Measurements from ENCODE around the gene PAPPA2. TPM values are rescaled to one million over a fixed set of nuclear protein-coding genes. Genes with fewer than 3 reads are reported as not detected.

PAPPA2 gene
- total RNA-seq, 2 experiments from 2014 or later, result 0.03 TPM; not detected in 1

DNA sequence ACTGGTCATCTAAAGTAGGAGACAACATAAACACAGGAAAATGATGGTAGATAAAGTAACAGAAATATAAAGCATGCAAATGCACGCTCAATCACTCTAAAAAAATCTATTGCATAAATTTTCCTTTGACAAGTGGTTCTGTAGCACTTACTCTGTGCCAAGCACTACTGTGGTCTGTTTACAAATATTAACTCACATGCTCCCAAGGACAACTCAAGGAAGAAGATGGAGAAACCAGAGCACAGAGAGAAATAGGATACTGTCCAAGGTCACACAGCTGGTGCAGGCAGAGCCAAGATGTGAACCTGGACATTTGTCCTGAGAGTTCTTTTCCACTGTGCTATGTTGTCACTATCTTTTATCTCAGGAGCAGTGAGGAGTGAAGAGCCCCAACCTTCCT lies 105.2 kb downstream of the PAPPA2 start:
- POLR2A ChIA-PET, result no interaction called here
- no peaks in the 10 kb centered on the region for H3K27me3 Mint-ChIP-seq
- no peaks in the 10 kb centered on the region for H3K36me3 Mint-ChIP-seq
- no peak overlapping the region for H3K4me3 Mint-ChIP-seq
- H3K27ac Mint-ChIP-seq, result no peak overlapping the region
- no peak for ATAC-seq (ENCODE audit: low read depth)
- H3K9me3 Mint-ChIP-seq, result no peaks in the 10 kb centered on the region
- no peaks in the 10 kb centered on the region for H3K4me1 Mint-ChIP-seq
- DNase-seq, result no peak

DNA sequence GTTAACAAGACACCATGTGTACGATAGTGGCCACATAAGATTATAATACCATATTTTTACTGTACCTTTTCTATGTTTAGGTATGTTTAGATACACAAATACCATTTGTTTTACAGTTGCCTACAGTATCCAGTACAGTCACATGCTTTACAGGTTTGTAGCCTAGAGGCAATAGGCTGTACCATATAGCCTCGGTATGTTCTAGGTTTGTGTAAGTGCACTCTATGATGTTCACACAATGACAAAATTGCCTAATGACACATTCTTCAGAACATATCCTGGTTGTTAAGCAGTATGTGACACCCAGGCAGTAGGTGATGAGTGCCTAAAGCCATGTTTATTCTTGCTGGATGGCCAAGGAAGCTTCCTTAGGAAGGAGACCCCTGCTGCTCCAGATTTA lies 111.8 kb downstream of the PAPPA2 start:
- Mint-ChIP-seq H3K27ac (no peak overlapping the region), H3K4me1 (no peaks in the 10 kb centered on the region), H3K9me3 (no peaks in the 10 kb centered on the region), H3K36me3 (no peaks in the 10 kb centered on the region), H3K4me3 (no peak overlapping the region), H3K27me3 (no peaks in the 10 kb centered on the region)
- DNase-seq (no peak), ATAC-seq (ENCODE audit: low read depth) (no peak)
- POLR2A ChIA-PET, result no interaction called here

DNA sequence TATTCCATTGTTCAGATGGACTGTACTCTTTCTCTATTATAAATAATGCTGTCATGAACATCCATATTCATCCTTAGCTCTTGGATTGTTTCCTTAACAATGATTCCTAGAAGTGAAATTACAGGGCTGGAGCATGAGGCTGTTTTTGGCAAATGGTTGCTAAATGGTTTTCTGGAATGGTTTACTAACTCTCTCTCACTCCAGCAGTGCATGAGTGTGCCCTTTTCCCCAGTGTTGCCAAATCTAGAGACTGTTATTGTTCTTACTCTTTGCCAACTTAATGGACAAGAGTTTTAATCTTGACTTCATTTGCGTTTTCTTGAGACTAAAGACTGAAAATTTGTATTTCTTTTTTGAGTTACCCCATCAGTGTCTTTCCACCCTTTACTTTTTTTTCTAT lies 113.0 kb downstream of the PAPPA2 start:
- Mint-ChIP-seq H3K9me3 (no peaks in the 10 kb centered on the region), H3K4me1 (no peaks in the 10 kb centered on the region), H3K27ac (no peak overlapping the region), H3K27me3 (no peaks in the 10 kb centered on the region), H3K36me3 (no peaks in the 10 kb centered on the region), H3K4me3 (no peak overlapping the region)
- POLR2A ChIA-PET, result no interaction called here
- DNase-seq, result no peak
- ATAC-seq (ENCODE audit: low read depth), result no peak

DNA sequence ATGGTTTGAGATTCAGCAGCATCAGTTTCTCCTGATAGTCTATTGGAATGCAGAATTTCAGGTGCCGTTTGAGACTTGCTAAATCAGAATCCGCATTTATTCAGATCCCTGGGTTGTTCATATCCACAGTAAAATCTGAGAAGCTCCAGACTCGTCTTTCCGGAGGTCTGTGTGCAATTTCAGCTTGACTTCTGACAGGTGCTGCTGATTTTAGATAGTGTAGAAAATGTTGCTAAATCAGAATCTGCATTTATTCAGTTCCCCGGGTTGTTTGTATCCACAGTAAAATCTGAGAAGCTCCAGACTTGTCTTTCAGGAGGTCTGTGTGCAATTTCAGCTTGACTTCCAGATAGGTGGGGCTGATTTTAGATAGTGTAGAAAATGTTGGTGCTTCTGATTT lies 113.7 kb downstream of the PAPPA2 start:
- no peak overlapping the region for H3K27ac Mint-ChIP-seq
- no peaks in the 10 kb centered on the region for H3K36me3 Mint-ChIP-seq
- ATAC-seq (ENCODE audit: low read depth), result no peak
- no peak overlapping the region for H3K4me3 Mint-ChIP-seq
- H3K9me3 Mint-ChIP-seq, result no peaks in the 10 kb centered on the region
- POLR2A ChIA-PET, result no interaction called here
- no peak for DNase-seq
- no peaks in the 10 kb centered on the region for H3K27me3 Mint-ChIP-seq
- no peaks in the 10 kb centered on the region for H3K4me1 Mint-ChIP-seq

DNA sequence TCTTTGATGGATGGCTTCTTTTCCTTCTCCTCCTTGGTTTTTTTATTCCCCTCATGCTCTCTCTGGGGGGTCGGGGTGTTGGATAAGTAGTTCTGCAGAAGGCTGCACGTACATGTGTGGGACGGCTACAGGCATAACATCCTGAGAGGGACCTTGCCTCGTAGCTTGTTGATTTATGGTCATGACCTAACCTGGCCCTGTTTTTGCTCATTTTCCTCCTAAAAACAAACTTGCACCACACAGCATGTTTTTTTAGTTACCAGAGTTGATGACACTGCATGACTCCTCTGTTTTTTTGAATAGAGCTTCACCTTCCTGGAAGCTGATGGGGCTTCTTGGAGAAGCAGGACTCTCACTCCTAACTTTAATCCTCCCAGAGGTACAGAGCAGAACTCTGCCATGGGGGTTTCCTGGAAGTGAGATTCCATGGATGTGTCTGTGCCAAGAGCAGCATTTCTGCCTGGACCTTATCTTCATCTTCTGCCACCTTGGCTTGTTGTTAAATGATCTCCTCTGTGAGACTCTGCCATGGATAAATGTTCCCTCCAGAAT lies 114.7 kb downstream of the PAPPA2 start:
- no peak overlapping the region for H3K27ac Mint-ChIP-seq

DNA sequence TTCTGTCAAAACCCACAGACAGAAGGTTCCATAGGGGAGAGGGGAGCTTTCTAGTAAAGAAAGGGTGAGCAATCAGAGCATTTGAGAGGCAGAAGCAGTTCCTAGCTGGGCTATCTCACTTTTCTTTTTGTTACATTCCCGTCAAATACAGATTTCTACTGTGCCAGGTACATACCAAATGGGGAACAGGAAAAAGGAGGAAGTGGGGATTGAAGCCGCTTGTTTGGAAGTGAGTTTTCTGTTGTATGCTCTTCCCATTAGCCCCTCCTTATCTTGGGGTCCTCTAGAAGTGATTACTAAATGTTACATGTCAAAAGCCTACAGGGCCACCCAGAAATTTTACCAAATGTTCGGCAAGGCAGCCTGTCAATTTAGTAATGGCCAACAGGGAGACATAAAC lies 116.1 kb downstream of the PAPPA2 start:
- Mint-ChIP-seq H3K36me3 (no peaks in the 10 kb centered on the region), H3K4me3 (no peak overlapping the region), H3K27ac (no peak overlapping the region), H3K9me3 (no peaks in the 10 kb centered on the region), H3K27me3 (no peaks in the 10 kb centered on the region), H3K4me1 (no peaks in the 10 kb centered on the region)
- ATAC-seq (ENCODE audit: low read depth) (no peak), DNase-seq (no peak)
- POLR2A ChIA-PET, result no interaction called here

More for the DNA sequence above, 114.7 kb downstream of the PAPPA2 start:
- ATAC-seq (ENCODE audit: low read depth) (no peak), DNase-seq (no peak)
- H3K36me3 Mint-ChIP-seq, result no peaks in the 10 kb centered on the region
- no peaks in the 10 kb centered on the region for H3K9me3 Mint-ChIP-seq
- H3K4me1 Mint-ChIP-seq, result no peaks in the 10 kb centered on the region
- H3K4me3 Mint-ChIP-seq, result no peak overlapping the region
- POLR2A ChIA-PET, result no interaction called here
- no peaks in the 10 kb centered on the region for H3K27me3 Mint-ChIP-seq

DNA sequence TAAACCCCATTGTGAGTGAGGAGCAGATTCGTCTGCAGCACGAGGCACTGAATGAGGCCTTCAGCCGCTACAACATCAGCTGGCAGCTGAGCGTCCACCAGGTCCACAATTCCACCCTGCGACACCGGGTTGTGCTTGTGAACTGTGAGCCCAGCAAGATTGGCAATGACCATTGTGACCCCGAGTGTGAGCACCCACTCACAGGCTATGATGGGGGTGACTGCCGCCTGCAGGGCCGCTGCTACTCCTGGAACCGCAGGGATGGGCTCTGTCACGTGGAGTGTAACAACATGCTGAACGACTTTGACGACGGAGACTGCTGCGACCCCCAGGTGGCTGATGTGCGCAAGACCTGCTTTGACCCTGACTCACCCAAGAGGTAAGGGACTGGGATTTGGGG lies 132.2 kb downstream of the PAPPA2 start:
- no peaks in the 10 kb centered on the region for H3K9me3 Mint-ChIP-seq
- ATAC-seq (ENCODE audit: low read depth), result no peak
- no peak for DNase-seq
- H3K27ac Mint-ChIP-seq, result no peak overlapping the region
- H3K4me3 Mint-ChIP-seq, result no peak overlapping the region
- H3K36me3 Mint-ChIP-seq, result no peaks in the 10 kb centered on the region
- H3K27me3 Mint-ChIP-seq, result no peaks in the 10 kb centered on the region
- POLR2A ChIA-PET, result no interaction called here
- H3K4me1 Mint-ChIP-seq, result no peaks in the 10 kb centered on the region

DNA sequence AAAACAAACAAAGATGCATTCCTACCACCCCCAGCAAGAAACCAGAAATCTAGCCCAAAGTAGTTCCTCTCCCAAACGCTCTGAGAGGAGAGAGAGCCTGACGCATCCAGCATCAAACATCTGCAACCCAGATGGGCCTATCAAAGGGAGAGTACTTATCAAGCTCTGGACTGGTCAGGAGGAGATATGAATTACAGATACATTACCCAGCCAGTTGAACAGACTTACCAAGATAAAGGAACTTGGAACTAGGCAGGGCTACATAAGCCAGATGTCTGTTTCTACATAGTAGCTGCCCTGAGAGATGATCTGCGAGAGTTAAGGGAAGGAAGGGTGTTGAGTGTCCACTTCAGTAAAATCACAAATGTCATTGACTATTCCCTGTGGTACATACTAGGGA lies 138.4 kb downstream of the PAPPA2 start:
- Mint-ChIP-seq H3K27me3 (no peaks in the 10 kb centered on the region), H3K4me1 (no peaks in the 10 kb centered on the region), H3K4me3 (no peak overlapping the region), H3K27ac (no peak overlapping the region), H3K36me3 (no peaks in the 10 kb centered on the region), H3K9me3 (no peaks in the 10 kb centered on the region)
- POLR2A ChIA-PET, result no interaction called here
- DNase-seq (no peak), ATAC-seq (ENCODE audit: low read depth) (no peak)

DNA sequence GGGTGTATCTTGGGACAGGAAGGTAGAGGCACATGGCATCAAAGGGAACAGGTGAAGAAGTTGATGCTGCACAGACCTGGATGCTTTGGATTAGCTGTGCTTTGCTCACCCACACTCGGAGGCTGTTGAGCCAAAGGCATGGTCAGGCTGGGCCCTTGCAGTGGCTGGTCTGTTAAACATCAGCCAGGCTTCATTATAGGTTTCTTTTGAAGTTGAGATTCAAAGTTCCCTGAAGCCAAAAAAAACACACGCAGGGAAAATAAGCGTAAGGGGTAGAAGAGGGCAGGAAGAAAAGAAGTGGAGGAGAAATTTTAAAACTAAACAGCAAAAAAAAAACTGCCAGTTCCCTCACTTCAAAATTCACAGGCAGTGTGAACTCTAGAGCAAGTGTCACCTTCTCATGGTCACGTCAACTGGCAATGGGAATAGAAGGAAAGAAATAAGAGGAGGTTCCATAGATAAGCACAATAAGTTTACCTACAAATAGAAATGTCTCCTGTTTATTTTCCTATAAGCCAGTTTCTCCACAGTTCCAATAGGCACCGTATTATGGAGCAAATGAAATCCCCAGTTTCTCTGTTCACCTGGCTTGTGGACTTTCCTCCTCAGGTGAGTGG lies 139.5 kb downstream of the PAPPA2 start:
- POLR2A ChIA-PET, result no interaction called here
- no peaks in the 10 kb centered on the region for H3K4me1 Mint-ChIP-seq
- H3K36me3 Mint-ChIP-seq, result no peaks in the 10 kb centered on the region
- no peaks in the 10 kb centered on the region for H3K9me3 Mint-ChIP-seq
- H3K4me3 Mint-ChIP-seq, result no peak overlapping the region
- H3K27me3 Mint-ChIP-seq, result no peaks in the 10 kb centered on the region
- DNase-seq, result no peak
- H3K27ac Mint-ChIP-seq, result no peak overlapping the region
- ATAC-seq (ENCODE audit: low read depth), result no peak

DNA sequence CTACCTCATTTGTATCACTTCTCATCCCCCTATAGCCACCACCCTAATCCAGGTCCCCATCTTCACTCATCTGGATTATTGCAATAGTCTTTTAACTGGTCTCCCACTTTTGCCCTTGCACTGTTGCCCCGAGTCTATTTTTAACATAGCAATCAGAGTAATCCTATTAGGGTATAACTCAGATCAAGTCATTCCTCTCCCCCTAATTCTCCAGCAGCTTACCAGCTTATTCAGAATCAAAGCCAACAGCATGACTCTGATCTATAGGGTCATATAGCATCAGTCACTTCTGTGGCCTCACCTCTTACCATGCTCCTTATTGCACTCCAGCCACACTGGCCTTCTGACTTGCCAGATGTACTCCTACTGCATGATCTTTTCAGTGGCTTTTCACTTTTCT lies 140.7 kb downstream of the PAPPA2 start:
- Mint-ChIP-seq H3K9me3 (no peaks in the 10 kb centered on the region), H3K27me3 (no peaks in the 10 kb centered on the region), H3K36me3 (no peaks in the 10 kb centered on the region), H3K4me1 (no peaks in the 10 kb centered on the region), H3K27ac (no peak overlapping the region), H3K4me3 (no peak overlapping the region)
- POLR2A ChIA-PET, result no interaction called here
- DNase-seq (no peak), ATAC-seq (ENCODE audit: low read depth) (no peak)

DNA sequence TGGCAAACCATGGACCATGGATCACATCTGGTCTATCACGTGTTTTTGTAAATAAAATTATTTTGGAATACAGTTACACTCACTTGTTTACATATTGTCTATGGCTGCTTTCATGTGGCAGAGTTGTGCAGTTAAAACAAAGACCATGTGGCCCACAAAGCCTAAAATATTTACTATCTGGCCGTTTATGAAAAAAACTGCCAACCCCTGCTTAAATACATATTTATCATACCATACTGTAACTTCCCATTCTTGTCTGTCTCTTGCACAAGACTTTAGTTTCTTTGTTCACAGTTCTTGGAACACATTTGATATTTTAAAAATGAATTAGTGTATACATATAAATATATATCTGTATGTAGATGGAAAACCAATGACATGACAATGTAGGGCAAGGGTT lies 141.5 kb downstream of the PAPPA2 start:
- no peak overlapping the region for H3K4me3 Mint-ChIP-seq

DNA sequence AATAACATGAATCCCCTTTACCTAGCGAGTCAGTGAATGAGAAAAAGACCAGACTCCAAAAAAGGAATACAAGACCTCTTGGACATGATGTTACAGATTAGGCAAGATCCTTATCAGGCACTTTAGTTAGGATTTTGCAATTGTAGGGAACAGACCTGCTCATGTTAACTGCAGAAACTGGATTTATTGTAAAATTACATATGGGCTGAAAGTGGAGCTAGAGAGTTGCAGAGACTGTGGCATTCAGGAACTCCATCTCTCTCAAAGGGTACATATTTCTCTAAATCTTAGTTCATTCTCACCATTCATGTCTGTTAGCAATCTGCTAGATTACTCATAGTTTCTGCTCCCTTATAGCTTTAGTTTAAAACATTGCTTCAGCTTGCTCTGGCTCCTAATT lies 142.2 kb downstream of the PAPPA2 start:
- H3K27me3 Mint-ChIP-seq, result no peaks in the 10 kb centered on the region
- no peak overlapping the region for H3K27ac Mint-ChIP-seq
- DNase-seq (no peak), ATAC-seq (ENCODE audit: low read depth) (no peak)
- no peaks in the 10 kb centered on the region for H3K36me3 Mint-ChIP-seq
- H3K4me3 Mint-ChIP-seq, result no peak overlapping the region
- POLR2A ChIA-PET, result no interaction called here
- no peaks in the 10 kb centered on the region for H3K9me3 Mint-ChIP-seq
- no peaks in the 10 kb centered on the region for H3K4me1 Mint-ChIP-seq

More for the DNA sequence above, 141.5 kb downstream of the PAPPA2 start:
- DNase-seq (no peak), ATAC-seq (ENCODE audit: low read depth) (no peak)
- POLR2A ChIA-PET, result no interaction called here
- Mint-ChIP-seq H3K36me3 (no peaks in the 10 kb centered on the region), H3K27ac (no peak overlapping the region), H3K4me1 (no peaks in the 10 kb centered on the region), H3K27me3 (no peaks in the 10 kb centered on the region), H3K9me3 (no peaks in the 10 kb centered on the region)

DNA sequence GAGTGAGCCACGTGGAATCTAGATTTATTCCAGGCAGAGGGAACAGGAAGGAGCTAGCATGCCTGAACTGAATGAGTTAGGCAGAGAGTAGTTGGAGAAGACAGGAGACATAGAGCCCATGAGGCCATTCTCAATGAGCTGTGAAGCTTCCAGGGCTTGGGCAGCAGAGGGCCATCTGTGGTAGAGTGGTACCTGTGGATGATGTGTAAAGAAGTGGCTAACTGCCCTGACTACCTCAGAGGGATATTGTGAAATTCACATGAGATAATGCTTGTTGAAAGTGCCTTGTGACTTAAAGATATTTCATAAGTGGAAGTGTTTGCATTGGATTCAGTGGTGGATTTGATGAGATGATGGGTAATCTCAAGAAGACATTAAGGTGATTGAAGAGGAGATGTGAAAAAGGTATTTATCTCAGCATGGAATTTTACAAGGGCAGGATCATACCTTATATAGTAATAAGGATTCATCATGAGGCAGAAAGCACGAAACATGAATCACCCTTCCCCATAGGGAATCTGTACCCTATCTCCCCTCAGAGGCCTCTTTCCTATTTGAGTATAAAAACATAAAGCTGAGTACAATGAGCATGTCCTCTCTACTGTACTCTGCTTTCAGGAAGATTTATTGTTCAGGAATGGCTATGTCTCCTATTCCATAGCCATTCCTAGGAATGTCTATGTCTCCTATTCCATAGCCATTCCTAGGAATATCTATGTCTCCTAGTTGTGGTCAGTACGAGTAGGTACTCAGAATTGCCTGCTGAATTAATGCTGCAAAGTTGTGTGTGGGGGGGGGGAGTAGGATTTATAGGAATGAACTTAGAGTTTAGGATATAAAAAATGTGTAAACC lies 146.8 kb downstream of the PAPPA2 start:
- DNase-seq, result no peak
- no peaks in the 10 kb centered on the region for H3K9me3 Mint-ChIP-seq
- no peak overlapping the region for H3K27ac Mint-ChIP-seq
- H3K36me3 Mint-ChIP-seq, result no peaks in the 10 kb centered on the region
- POLR2A ChIA-PET, result no interaction called here
- H3K27me3 Mint-ChIP-seq, result no peaks in the 10 kb centered on the region
- no peak overlapping the region for H3K4me3 Mint-ChIP-seq
- ATAC-seq (ENCODE audit: low read depth), result no peak
- no peaks in the 10 kb centered on the region for H3K4me1 Mint-ChIP-seq

DNA sequence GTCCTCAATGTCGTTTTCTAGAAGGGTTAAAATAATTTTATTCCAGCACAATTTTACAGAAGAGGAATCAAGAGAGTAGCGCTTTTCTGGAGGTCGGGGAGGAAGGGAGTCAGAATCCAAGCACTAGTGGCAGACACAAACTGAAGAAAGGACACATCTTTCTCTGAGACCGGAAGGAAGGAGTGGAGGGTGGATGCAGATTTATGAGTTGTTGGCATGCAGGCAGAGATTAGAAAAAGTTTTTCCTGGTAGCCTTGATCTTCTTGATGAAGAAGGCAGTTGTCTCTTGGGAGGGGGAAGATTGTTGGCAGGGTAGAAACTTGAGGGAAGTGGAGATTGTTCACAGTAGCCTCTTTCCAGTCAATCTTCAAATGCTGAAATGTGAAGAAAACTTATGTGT lies 149.8 kb downstream of the PAPPA2 start:
- no peaks in the 10 kb centered on the region for H3K9me3 Mint-ChIP-seq
- POLR2A ChIA-PET, result no interaction called here
- no peaks in the 10 kb centered on the region for H3K4me1 Mint-ChIP-seq
- H3K4me3 Mint-ChIP-seq, result no peak overlapping the region
- H3K27me3 Mint-ChIP-seq, result no peaks in the 10 kb centered on the region
- no peaks in the 10 kb centered on the region for H3K36me3 Mint-ChIP-seq
- DNase-seq (no peak), ATAC-seq (ENCODE audit: low read depth) (no peak)
- no peak overlapping the region for H3K27ac Mint-ChIP-seq

Measured in activated naive CD8-positive, alpha-beta T cell treated with anti-CD3 and anti-CD28 coated beads, Interleukin-2, amount 10 ng/mL, durations not matched to agents 7 days and 5 days (primary cell).